DMS 273 (cell line): ENCODE results near the gene CEP57L1.

Experiments
- DNase-seq: peaks from one replicate; lab custom pipeline; 2025; ENCODE audit not compliant: unreplicated experiment; lab: John Stamatoyannopoulos, UW

CEP57L1 gene

DNA sequence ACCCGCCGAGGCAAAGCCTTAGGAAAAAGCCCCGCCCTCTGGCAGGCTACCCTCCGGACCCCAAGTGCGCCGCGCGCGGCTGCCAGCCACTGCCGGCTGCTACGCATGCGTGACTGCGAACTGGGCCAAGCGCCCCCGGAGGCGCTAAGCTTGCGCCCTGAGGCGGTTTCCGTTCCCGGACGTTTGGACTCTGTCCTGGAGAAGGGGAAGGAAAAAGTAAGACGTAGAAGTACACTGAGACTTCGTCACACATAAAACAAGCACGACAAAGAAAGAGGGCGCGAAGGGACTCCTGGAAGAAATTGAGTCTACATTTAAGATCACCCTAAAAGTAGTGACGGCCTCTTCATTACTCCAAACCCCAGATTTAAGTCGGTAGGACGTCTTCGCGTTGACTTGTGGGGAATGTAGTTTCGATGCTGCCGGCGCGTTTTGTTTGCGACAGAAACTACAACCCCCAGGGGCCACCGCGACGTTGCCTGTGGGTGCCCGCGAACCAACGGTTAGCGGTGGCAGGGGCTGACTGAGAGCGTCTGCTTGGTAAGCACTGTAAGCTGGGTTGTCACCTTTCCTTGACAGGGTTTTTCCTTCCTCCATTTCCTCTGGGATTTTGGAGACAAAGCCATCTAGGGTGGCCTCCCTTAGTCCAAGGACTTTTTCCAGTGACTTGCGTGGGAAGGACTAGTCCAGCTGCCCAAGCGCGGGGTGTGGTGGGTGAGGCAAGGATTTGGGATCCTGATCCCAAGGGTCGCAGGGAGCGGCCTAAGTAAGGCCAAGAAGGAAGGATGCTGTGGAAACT, at the start of gene CEP57L1:
CEP57L1 (plus strand) TSS at position 472 of the 799 bp plus-strand sequence. CDS start 49,715 bp downstream, outside the sequence.
- peak; percentile 97 for DNase-seq

DNA sequence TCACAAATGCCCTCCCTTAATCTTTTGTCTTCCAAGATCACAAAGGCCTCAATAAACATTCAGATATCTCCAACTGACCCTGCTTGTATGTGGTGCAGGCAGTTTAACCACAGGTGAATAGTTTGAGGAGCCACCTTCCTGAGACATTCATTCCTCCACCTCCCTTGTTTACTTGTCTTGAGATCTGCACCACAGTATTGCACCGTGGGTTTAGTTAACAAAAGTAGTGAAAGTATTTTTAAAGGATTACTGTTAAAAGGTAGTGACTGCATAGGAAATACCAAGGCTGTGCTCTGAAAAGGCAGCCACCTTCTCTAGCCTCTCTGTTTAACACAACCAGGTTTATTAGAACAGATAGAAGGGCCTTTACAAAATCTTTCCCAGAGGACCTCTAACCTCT, 47.1 kb upstream of the CEP57L1 start:
- no peak for DNase-seq

DNA sequence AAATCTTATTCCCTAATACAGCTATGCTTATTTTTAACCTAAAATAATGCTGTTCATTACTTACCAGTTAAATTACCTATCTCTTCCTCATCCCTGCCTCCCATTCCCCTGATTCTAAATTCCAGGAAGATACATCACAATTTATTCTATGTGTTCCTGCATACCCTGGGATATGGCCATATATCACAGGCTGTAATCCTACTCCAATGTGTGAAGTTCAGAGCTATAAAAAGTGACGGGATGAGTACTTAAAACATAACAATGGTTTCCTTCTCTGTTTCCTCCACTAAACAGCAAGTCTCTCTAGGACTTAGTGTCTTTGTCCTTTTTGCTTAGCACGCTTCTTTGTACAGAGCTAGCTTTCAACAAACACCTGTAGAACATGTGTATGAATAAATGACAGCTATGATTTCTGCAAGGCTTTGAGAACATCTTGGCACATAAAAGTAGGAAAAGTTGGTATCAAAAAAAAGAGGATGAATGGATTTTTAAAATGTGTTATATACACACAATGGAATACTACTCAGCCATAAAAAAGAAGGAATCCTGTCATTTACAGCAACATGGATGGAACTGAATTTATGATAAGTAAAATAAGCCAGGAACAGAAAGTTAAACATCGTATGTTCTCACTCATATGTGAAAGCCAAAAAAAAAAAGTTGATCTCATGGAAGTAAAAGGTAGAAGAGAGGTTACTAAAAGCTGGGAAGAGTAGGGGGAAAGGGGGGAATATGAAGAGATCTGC, 46.5 kb upstream of the CEP57L1 start:
- DNase-seq, result no peak

DNA sequence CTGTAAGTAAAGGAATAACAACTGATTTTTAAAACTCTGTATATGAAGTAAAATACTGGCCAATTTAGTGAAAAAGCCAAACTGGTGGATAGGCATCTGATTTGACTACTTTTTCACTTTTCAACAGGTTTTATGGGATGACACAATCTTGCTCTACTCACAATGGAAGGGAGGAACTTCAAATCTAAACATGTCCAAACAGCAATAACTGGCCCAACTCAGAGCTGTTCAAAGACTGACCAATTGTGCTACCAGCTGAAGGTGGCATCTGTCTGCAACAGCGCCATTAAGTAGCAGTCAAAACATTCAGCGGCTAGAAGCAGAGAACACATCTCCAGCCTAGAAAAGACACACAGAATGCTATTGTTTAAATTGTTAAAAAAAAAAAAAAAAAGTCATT, 45.3 kb upstream of the CEP57L1 start:
- DNase-seq, result peak; percentile 50

DNA sequence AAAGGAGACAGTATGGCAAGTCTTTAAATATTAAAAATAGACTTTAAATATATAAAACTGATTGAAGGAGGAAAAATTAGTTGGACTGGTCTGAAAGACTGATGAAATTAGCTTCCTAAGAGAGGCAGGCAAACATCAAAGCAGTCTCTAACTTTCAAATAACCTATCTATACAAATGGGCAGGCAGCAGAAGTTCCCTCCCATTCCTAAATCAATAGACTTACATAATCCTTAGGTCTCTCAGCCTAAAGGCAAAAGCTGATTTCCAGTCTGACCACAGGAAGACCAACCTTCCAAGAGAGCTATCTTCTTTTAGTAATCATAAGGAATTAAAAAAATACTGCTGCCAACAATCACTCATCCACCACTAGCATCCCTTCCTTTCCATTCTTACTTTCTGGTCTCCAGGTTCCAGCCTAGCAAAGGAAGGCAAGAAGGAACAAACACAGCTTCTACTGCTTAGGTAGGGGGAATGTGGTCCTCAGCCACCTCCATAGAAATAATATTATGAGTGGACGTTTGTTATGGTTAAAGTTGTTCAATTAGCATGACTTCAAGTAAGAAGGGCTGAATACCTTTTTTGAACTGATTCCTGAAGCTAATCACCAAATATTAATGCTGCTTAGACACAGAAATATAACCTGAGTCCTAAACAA, 44.7 kb upstream of the CEP57L1 start:
- peak; percentile 31 for DNase-seq

DNA sequence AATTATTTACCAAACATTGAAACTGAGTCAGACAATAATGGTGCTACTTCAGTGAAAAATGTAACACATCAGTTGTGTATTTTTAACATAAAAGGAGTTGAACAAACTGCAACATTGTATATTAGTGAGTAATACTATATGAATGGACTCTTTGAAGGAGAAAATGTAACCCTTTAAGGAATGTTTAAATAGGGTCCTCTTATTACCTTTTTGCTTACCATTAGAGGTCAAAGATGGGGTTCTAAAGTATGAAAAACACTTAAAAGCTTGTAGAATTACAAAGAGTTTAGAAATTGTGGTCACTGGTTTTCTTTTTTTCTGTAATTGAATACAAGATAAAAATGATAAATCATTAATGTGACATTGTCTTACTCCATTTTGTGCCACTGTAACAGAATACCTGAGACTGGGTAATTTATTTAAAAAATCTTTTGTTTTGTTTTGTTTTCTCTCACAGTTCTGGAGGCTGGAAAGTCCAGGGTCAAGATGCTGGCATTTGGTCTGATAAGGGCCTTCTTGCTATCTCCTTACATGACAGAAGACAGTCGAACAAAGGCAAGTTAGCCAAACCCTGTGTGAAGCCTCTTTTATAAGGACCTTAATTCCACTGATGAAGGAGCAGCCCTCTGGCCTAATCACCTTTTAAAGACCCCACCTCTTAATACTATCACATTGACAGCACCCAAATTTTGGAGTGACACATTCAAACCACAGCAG, 43.8 kb upstream of the CEP57L1 start:
- peak; percentile 16 for DNase-seq

DNA sequence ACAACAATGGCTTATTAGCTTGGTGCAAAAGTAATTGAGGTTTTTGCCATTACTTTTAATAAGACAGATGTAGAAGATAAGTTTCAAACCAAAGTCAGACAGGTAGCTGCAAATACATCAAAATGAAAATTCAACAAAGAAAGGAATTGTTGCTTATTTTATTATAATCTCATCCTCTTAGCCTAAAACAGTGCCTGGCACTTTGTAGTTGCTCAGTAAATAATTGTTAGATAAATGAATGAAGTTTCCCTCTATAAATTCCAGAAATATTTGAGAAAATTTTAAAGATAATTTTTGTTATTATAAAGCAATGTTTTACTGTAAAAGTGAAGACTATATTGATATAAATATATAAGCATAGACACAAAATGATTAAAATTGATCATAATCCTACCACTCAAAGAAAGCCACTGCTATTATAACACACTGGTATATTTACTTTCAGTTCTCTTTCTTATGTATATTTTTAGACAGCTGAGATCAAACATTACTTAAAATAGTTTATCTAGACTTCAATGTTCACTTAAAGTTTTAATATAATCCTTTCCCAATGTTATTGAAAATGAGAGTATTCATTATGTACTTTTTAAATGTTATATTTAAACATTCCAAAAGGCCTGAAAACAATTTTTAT, 43.2 kb upstream of the CEP57L1 start:
- DNase-seq, result no peak

DNA sequence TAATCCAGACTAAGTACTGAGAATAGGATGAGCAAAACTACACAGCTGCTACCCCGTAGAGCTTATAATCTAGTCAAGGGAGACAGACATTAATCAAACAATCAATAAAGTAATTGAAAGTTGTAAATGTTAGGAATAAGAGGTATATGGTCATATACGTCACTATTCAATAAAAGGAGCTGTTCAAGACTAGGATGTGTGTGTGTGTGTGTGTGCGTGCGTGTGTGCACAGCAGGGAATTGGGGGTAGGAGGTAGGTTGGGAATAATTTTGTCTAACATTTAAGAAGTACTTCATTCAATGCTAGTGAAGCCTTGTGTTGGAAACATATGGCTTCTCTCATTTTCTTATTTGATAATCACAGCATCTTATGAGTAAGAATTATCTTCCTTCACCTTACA, 42.5 kb upstream of the CEP57L1 start:
- DNase-seq, result peak; percentile 54

DNA sequence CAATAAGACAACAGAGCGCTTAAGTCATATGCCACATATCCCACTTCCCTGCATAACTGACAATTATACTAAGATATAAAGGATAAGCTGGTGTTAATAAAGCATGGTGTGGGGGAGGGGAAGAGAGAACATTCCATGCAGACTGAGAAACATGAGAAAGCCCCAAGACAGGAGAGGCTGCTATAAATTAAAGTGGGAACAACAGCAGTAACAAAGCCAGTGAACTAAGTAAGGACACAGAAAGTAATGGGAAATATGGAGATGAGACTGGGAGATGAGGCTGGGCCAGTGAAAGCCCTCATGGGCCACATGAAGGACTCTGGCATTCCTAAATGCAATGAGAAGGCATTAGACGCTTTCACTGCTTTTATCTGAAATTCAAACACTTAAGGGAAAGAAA, 42.0 kb upstream of the CEP57L1 start:
- DNase-seq, result peak; percentile 67

DNA sequence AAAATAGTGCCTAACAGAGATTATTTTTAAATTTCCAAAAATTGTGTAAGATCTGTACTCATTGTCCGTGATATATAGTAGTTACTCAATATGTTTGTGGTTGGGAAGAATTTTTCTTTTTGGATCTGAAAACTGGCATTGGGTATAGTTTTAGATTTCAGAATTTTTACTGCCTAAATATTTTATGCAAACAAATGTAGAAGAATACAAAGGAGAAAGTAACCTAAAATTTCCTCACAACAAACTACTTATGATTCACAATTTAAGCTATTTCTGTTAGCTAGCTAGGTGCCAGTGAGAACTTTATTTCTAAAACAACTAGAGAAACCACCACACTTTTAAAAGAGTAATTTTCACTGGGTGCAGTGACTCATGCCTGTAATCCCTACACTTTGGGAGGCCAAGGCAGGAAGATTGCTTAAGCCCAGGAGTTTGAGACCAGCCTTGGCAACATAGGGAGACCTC, 39.5 kb upstream of the CEP57L1 start:
- DNase-seq, result no peak

DNA sequence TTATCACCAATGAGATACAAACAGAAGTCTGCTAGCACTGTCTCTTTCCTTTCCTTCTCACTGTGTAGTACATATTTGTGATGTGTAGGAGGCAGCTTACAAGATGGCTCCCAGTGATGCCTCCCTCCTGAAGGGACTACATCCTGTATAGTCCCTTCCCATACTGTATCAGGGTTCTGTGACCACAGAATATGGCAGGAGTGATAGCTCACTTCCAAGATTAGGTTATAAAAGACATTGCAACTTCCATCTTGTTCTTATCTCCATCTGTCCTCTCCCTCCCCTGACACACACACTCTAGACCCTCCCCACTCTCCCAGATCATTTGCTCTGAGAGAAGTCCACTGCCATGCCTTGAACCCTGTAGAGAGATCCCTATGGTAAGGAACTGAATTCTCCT, 38.6 kb upstream of the CEP57L1 start:
- peak; percentile 37 for DNase-seq

DNA sequence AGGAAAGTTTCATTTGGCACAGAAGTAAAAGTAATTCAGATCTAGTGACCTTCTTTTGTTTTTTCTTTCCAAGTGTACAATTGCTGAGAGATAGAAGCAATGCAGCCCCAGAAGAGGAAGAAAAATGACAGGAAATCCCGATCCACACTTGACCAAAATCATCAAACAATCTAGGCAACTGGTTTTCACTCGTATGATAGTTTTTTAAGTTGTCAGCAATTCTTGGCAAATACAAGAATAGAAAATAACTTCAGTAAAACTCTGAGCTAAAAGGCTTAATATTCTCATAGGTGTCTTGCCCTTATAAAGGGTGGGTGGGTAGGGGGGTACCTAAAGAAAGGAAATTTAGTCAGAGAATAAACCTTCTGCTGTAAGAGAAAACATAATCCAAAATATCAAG, 36.7 kb upstream of the CEP57L1 start:
- no peak for DNase-seq

DNA sequence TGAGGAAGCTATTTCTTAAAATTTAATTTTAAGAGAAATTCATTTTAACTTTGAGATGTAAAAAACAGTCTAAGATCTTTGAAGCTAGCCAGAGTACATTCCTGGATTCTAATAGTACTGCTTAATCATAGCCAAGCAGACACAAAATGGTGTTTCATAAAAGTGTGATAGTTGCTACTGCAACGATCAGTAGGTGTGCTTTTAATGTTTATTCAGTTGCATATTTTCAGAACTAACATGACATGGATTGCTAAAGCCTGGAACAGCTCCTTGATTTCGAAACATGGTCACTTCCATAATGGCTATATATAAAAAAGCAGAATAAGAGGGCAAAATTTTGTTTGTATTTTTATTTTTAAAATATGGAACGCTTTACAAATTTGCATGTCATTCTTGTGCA, 36.2 kb upstream of the CEP57L1 start:
- DNase-seq, result peak; percentile 27

DNA sequence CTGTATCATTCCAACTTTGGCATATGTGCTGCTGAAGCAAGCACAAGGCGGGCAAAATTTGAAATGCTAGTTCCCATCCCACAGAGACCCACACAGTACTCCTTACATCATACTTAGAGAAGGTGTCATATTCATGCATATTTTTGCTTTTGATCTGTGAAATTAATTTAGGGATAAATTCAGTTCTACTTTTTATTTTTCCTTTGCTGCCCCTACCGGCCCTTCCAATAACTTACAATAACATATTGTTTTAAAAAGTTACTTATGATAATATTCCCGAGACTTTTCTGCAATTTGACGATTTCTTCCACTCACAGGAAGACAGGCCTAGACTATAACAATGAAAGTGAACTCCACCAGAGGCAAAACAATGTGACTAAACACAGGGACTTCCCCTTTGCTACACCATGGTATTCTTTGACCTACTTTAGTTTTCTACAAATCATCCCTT, 35.7 kb upstream of the CEP57L1 start:
- DNase-seq, result peak; percentile 27

DNA sequence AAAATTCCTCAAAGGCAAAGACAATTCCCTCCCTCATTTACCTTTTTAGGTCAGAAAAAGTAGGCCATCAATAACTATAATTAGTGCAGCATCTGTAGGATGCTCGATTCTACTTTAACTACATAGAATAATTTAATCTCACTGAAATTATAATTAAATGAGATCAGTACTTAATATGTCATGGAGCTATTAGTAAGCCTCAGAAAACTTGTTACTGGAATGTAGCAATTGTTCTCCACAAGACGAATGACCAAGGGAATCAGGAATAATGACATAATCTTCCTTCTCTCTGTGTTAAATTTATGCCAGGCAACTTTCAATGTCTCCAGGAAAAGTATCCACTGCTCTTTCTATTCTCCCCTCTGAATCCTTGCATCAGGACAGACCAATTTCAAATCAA, 34.7 kb upstream of the CEP57L1 start:
- DNase-seq, result no peak

DNA sequence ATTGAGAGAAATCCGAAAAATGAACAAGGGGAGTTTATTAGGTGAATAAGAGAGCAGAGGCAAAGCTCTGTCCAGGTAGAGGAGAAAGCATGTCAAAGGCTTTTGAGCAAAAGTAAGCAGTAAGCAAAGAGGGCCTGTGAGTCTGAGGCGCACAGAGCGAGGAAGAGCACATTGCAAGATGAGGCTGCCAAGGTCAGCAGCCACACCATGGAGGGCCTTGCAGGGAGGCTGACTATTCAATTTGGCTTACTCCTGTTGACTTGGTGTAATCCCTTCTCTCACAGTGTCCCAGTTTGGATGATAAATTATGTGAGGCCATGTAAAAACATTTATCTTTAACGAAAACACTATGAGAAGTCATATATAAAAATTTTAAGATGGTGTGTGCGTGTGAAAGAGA, 33.1 kb upstream of the CEP57L1 start:
- DNase-seq, result no peak

DNA sequence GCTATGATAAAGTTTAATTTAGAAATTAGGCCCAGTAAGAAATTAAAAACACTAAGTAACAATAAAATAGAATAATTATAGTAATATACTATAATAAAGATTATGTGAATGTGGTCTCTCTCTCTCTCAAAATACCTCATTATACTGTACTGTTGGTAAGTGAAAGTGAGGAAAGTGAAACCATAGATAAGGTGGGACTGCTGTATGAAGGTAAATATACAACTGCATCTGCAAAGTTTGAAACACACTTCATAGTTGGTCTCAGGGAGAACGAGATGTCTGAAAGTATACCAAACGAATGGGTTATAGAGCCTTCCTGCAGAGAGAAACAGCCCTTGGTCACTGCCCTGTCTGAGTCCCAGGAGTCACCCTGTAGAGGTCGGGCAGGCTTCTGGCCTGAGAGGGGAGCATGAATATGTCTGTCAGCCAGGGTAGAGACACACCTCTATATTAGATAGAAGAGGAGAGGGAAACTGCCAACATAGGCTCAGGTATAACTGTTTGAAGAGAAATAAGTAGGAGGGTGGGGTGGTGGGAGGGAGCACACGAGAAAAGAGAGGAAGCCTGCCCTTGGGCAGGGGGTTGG, 32.4 kb upstream of the CEP57L1 start:
- no peak for DNase-seq

DNA sequence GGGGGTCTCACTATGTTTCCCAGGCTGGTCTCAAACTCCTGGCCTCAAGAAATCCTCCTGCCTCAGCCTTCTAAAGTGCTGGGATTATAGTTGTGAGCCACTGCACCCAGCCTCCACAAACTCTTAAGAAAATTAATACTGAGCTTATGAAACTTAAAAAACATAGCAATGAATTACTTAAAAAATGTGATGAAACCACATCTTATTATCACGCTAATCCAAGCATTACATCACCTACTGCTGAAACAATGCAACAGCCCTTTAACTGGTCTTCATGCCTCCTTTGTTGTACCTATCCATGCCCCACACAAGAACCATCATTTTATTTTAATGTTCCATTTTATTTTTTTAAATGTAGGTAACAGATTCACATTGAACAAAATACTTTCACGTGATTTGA, 25.6 kb upstream of the CEP57L1 start:
- no peak for DNase-seq

DNA sequence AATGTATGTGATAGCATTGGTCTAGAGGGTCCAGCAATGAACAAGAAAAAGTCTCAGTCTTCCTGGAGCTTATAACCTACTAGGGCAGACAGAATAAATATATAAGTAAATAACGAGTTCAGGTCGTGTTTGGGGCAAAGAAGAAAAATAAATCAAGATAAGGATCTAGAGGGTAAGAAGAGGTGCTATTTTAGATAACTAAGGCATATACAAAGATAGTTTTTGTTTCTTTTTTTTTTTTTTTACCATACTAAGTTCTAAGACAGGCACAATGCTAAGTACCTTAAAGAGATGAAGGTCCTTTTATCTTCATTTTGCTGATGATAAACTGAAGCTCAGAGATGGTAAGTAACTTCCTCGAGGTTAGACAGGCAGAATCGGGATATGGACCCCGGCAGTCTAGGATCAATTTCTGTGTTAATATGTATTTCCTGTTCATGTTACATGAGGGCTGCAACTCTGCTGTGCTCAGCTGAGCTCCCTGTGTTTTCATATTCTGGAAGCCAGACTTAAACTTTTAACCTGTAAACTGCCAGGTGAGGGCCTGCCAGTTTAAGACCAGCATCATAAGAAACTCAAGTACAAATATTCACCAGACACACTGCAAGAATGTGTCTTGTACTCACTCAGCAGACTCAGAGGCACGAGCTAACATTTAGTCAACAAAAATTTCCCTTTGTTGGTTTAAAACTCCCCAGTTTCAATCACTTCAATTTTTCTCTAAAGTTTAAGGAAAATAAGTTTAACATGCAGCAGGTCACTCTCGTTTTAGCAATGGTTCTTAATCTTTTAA, 24.0 kb upstream of the CEP57L1 start:
- no peak for DNase-seq
